Esophagus squamous epithelium (tissue), 4 donors: ENCODE measurements around the gene ZNF687.

Source experiments
- CTCF ChIP-seq, 6 experiments: fragments of 450-650 bp in 4 of 6; fragments of 200-600 bp in 2 of 6; sonication (generic) in 2 of 6; IDR thresholded peaks; one replicate each; pipeline ENCODE4 v1.5.1; 2016 to 2019; ENCODE audit warnings: antibody characterized with exemption in 6 of 6, mild to moderate bottlenecking in 4 of 6, moderate library complexity in 4 of 6
- POLR2A ChIP-seq, 4 donors: fragments of 450-650 bp; IDR thresholded peaks; one replicate each; pipeline ENCODE4 v1.6.1; 2017; ENCODE audit warnings: antibody characterized with exemption in 4 of 4, mild to moderate bottlenecking in 4 of 4, moderate library complexity in 3 of 4

- TF ChIP-seq CTCF (IDR thresholded peaks at IDR 0.05), result no peak
- no peak for TF ChIP-seq POLR2A (IDR thresholded peaks at IDR 0.05)
Measured at GRCh38 chr1:151259351-151259750, 22.7 kb upstream of the ZNF687 start.
